NT2/D1 (cell line): Measurements from ENCODE around the gene KRT80.

Experiments used
- YY1 ChIP-seq: IDR thresholded peaks from 2 replicates; pipeline ENCODE4 v1.6.1; 2011; ENCODE audit not compliant: insufficient read length, insufficient read depth
- ZNF274 ChIP-seq: IDR thresholded peaks from 2 replicates; pipeline ENCODE4 v1.6.1; 2011; ENCODE audit warnings: mild to moderate bottlenecking, low read depth, low read length

- TF ChIP-seq YY1 (no peak), ZNF274 (no peak)
Measured at GRCh38 chr12:52183971-52184370, 7.8 kb downstream of the KRT80 start.
